Hypothalamus (tissue), 51 donors: Measurements from ENCODE around the gene TEX14.

Experiments used
- DNase-seq, 51 donors: peaks; one replicate each; lab custom pipeline; 2025; lab: John Stamatoyannopoulos, UW

The TEX14 gene

DNA sequence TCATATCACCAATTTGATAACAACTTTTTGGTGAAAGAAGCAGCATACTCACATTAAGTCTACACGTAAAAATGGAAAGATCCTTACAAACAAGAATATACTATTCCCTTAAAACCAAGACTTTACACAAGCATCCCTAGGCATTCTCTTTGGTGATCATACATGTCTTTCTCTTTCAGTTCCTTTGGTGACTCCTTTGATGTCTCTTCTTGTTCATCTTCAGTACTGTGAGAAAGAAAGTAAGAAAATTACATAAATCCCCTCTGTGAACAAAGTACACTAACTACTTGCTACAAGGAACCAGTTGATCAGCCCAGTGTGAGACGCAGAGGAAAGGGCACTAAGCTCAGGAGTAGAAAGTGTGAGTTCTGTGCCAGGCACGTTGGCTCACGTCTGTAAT lies 117.8 kb downstream of the TEX14 start:
- DNase-seq, result no peak

DNA sequence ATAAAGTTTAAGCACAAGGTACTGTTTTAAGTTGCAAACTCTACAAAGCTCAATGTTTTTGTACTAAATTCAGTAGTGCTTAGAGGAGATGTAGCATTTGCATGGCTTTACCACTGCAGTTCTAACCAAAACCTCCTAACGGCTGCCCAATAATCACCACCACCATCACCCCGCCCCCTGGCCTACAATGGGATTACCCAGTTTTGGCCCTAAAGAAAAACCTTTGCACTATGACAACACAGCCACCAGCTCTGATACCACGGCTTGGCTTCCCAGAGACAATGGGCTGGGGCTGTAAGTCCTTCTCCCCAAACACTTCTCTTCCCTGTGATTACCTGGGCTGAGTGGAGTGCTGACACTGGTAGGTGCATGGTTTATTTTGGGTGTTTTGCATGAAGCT lies 119.0 kb downstream of the TEX14 start:
- no peak for DNase-seq

- DNase-seq, result no peak
Measured at GRCh38 chr17:58570758-58571157, 121.1 kb downstream of the TEX14 start.

GRCh38 chr17:58569196-58569595 lies 122.6 kb downstream of the TEX14 start:
- no peak for DNase-seq

- no peak for DNase-seq
Measured at GRCh38 chr17:58568044-58568799, 123.6 kb downstream of the TEX14 start.

GRCh38 chr17:58565389-58566311 lies 126.2 kb downstream of the TEX14 start:
- DNase-seq, result no peak

- DNase-seq, result no peak
Measured at GRCh38 chr17:58564971-58565370, 126.9 kb downstream of the TEX14 start.

- no peak for DNase-seq
Measured at GRCh38 chr17:58564243-58564642, 127.6 kb downstream of the TEX14 start.

DNA sequence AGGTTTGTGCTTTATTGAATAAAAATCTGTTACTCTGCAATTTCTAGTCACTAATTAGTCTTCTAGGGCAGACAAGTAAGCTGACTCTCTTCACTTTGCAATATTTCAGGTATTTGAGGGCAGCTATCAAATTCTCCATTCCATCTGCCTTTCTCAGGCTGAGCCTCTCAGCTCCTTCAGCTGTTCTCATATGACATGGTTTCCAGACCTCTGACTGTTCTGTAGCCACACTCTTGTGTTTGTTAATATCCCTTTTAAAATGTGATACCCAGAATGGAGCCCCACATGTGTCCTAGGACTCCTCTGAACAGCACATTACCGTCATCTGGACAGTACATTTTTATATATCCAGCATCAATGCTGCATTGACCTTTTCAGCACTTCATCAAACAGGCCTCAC lies 131.3 kb downstream of the TEX14 start:
- DNase-seq, result no peak

DNA sequence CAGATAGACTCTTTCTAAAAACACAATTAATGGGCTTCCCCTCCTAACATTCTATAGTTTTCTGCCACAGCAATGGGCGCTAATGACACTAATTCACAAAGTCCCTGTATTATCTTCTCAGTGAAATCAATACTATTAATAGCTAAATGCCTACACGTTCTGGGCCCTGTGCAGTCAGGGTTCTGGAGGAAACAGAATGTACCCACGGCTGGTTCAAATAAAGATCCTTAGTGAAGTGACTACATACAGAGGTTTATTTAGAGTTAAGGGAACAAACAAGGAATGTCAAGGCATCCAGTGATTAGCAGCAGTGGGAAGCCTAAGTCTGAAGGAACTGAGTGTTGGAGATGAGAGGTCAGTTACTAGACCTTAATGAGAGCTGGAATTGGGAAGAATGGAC lies 133.9 kb downstream of the TEX14 start:
- no peak for DNase-seq

- DNase-seq, result peak in 11 of 51 donors; percentile 11 to 41 (median 22)
Measured at GRCh38 chr17:58556833-58557250, 135.0 kb downstream of the TEX14 start.

DNA sequence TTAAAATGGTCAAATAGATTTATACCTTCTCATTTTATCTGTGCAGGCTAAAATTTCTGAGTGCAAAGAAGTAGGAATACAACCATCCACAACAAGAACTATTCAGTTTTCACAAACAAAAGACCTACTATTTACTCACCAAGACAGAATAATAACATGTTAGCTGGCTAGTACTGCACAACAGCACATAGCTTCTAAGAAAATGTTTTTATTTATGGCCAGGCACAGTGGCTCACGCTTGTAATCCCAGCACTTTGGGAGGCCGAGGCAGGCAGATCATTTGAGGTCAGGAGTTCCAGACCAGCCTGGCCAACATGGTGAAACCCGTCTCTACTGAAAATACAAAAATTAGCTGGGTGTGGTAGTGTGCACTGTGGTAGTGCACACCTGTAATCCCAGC lies 136.7 kb downstream of the TEX14 start:
- DNase-seq, result peak in 14 of 51 donors; percentile 14 to 71 (median 31)

GRCh38 chr17:58541249-58541648 lies 150.6 kb downstream of the TEX14 start:
- DNase-seq, result peak in 2 of 51 donors; percentile 25 to 27

- no peak for DNase-seq
Measured at GRCh38 chr17:58539698-58540097, 152.1 kb downstream of the TEX14 start.

GRCh38 chr17:58538811-58539409 lies 152.9 kb downstream of the TEX14 start:
- no peak for DNase-seq

DNA sequence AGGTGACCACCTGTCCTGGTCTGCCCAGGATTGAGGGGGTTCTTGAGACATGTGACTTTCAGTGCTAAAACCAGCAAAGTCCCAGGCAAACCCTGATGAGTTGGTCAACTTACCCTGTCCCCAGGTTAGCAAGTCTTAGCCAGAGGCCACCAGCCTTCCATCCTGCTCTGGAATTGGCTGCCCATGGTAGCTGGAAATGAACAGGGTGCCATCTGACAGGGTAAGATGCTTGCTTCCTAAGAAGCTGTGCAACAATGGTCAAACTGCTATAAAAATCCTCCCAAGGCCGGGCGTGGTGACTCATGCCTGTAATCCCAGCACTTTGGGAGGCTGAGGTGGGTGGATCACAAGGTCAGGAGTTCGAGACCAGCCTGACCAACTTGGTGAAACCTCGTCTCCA lies 154.6 kb downstream of the TEX14 start:
- DNase-seq, result no peak

GRCh38 chr17:58536542-58536941 lies 155.3 kb downstream of the TEX14 start:
- DNase-seq, result no peak

- no peak for DNase-seq
Measured at GRCh38 chr17:58535431-58535830, 156.4 kb downstream of the TEX14 start.

- no peak for DNase-seq
Measured at GRCh38 chr17:58534901-58535421, 156.9 kb downstream of the TEX14 start.

GRCh38 chr17:58534331-58534730 lies 157.5 kb downstream of the TEX14 start:
- no peak for DNase-seq

DNA sequence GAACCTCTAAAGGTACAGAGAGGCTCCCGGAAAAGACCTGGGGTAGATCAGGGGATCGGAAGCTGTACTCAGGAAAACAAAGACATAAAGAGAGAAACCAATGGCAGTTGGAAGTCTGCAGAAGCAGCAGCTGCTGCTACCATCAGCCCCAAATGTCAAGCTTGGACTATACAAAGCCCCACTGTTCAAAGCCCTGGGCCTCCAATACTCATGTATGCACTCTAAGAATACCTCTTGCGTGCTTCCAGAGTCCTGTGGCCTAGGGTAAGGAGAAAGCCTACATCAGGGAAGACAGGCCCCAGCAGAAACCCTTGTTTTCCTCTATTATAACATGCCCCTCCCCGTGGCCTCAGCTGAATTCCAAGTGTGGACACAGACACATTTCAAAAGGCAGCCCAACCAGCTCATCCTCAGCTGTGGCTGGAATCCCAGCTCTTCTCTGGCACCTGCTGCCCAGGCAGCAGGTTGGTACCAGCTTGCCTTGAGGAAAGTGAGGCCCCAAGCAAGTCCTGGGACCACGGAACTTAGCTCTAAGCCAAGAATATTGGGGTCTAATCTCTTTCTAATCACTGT lies 158.1 kb downstream of the TEX14 start:
- peak in 12 of 51 donors; percentile 19 to 68 (median 37) for DNase-seq
